ENCODE data around the gene LCLAT1.

DNA sequence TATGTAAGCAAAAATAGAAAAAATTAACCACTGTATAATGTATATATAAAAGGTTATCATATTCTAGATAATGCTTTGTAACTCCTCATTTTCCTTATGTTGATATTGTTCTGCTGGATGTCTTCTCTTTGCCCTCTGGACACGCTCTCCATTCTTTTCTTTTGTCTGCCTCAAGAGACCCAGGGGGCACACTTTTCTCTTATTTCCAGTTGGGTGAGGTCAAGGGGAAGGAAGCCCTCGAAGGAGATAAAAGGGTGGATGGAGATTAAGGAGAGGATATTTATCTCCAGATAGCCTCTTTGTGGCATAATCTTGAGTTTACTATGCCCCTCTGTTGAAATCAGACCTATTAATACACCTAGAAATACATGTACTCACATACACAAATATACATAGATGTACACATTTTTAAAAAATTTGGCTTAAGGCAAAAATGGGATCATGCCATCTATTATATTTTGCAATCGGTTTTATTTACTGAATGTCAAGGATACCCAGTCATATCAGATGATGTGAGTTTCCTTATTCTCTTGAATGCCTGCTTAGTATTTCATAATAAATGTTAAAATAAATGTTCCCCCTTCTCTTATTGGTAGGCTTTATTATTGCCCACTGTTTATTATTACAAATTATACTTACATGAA is 65.3 kb downstream of the LCLAT1 start:
- no peak for TF ChIP-seq CTCF (IDR thresholded peaks at IDR 0.05)
- no peak for TF ChIP-seq TCF7L2 (IDR thresholded peaks at IDR 0.05; ENCODE audit: low read depth, low read length)
- no peak for TF ChIP-seq SIN3A (IDR thresholded peaks at IDR 0.05; ENCODE audit: borderline replicate concordance, insufficient read depth, low read depth, low read length)
- no peak for TF ChIP-seq REST (IDR thresholded peaks at IDR 0.05; ENCODE audit: insufficient read depth in 1 of 2, low read depth in 2 of 2, low read length in 1 of 2)
